Kidney (tissue), 14 donors: ENCODE data around the gene COL9A2. TPM values are rescaled to one million over a fixed set of nuclear protein-coding genes. Genes with fewer than 3 reads are reported as not detected.
"Not testable (repeated sequence)": the region's sequence is repeated elsewhere in the genome, so short reads cannot be mapped to it uniquely, and the experiment has no call there.

Source experiments
- DNase-seq, 5 donors: peaks; one replicate each; pipeline ENCODE4 v3.0.0-alpha.2; 2013 to 2020
- FAIRE-seq: peaks from 2 replicates; lab custom pipeline; 2012; peaks lifted over from hg19 to GRCh38; lab: Jason Lieb, UNC
- H3K27ac ChIP-seq, 2 donors: one replicate each; pipeline ENCODE4 v1.7.0; 2013; ENCODE audit warnings: low read depth in 2 of 2, low read length in 2 of 2, inconsistent platforms in 1 of 2
- H3K27me3 ChIP-seq: one replicate; pipeline ENCODE4 v1.7.1; 2013; ENCODE audit warnings: low read length, inconsistent platforms; ENCODE audit not compliant: control insufficient read depth, insufficient read depth
- H3K36me3 ChIP-seq, 3 donors: one replicate each; pipeline versions ENCODE4 v1.7.0 to v1.7.1; 2013; ENCODE audit warnings: low read length in 3 of 3, control low read depth in 1 of 3, inconsistent platforms in 1 of 3; ENCODE audit not compliant: insufficient read depth in 3 of 3, control insufficient read depth in 2 of 3
- H3K4me1 ChIP-seq, 3 donors: one replicate each; pipeline versions ENCODE4 v1.7.0 to v1.7.1; 2013; ENCODE audit warnings: low read length in 3 of 3, inconsistent platforms in 1 of 3, low read depth in 1 of 3; ENCODE audit not compliant: control insufficient read depth in 2 of 3, insufficient read depth in 2 of 3
- H3K4me3 ChIP-seq, 3 donors: one replicate each; pipeline versions ENCODE4 v1.7.0 to v1.8.1; 2013; ENCODE audit warnings: low read length in 3 of 3, control low read depth in 1 of 3, inconsistent platforms in 1 of 3
- H3K9ac ChIP-seq, 3 donors: one replicate each; pipeline versions ENCODE4 v1.7.0 to v1.7.1; 2013; ENCODE audit warnings: low read length in 3 of 3, control low read depth in 1 of 3, inconsistent platforms in 1 of 3
- H3K9me3 ChIP-seq, 3 donors: one replicate each; pipeline versions ENCODE4 v1.7.0 to v1.7.1; 2013; ENCODE audit warnings: low read length in 3 of 3, control low read depth in 1 of 3, inconsistent platforms in 1 of 3; ENCODE audit not compliant: control insufficient read depth in 2 of 3, insufficient read depth in 1 of 3
- CTCF ChIP-seq: IDR thresholded peaks from 3 replicates; pipeline ENCODE4 v1.5.1; 2012; ENCODE audit warnings: mild to moderate bottlenecking, moderate library complexity, borderline replicate concordance; ENCODE audit not compliant: insufficient read depth; ENCODE audit errors: extremely low read depth
- intact Hi-C: fragments of 100-400 bp; cut with DNase I; formaldehyde crosslinking; loops from one replicate; pipeline ENCODE4 v1.11.1; 2022
- polyA plus RNA-seq: library from polyadenylated mRNA; stranded (reverse); fragments of 350-450 nt; fragmentation: Illumina TruSeq; extraction: RNeasy Lipid Tissue Mini Kit (QIAGEN cat#74804); gene quantifications from one replicate; pipeline ENCODE4 v1.2.3, GENCODE V29; 2014; ENCODE audit warnings: low read depth, low replicate concordance; ENCODE audit not compliant: insufficient read depth
- total RNA-seq: library from RNA; stranded (reverse); fragmentation: NEBNext Ultra II Directional; extraction: Animal tissue kit (Norgen Biotek cat#: 25700); gene quantifications from one replicate; pipeline ENCODE4 v1.2.1, GENCODE V29; 2021
- donor health status: control.
- donor health status: control.
- donor health status: control.
- donor health status: control.
- donor health status: control.
- donor health status: DM: yes; HTN: yes; CAD: no.
- donor health status: Normal renal cell carcinoma (clear cell type).

The COL9A2 gene
- total and polyA plus RNA-seq, 2 donors from 2014 or later = 13.8 to 16.6 TPM

- Histone ChIP-seq H3K9ac (no peak overlapping the region), H3K9me3 (no peaks in the 10 kb centered on the region), H3K27me3 (no peaks in the 10 kb centered on the region), H3K4me3 (no peak overlapping the region), H3K27ac (no peak overlapping the region), H3K4me1 (no peaks in the 10 kb centered on the region), H3K36me3 (no peaks in the 10 kb centered on the region)
- TF ChIP-seq CTCF = no peak
- FAIRE-seq = no peak
- DNase-seq = no peak
- intact Hi-C loops = no loop called here
Observed at GRCh38 chr1:40351124-40351523, 34.0 kb upstream of the COL9A2 start.

- Histone ChIP-seq H3K9ac (no peak overlapping the region), H3K36me3 (no peaks in the 10 kb centered on the region), H3K4me3 (no peak overlapping the region), H3K27me3 (no peaks in the 10 kb centered on the region), H3K9me3 (no peaks in the 10 kb centered on the region), H3K27ac (no peak overlapping the region), H3K4me1 (no peaks in the 10 kb centered on the region)
- TF ChIP-seq CTCF = no peak
- no peak for DNase-seq
- intact Hi-C loops = no loop called here
- no peak for FAIRE-seq
Observed at GRCh38 chr1:40350391-40350790, 33.3 kb upstream of the COL9A2 start.

GRCh38 chr1:40344597-40344996, 27.5 kb upstream of the COL9A2 start:
- Histone ChIP-seq H3K4me3 (no peak overlapping the region), H3K4me1 (no peaks in the 10 kb centered on the region), H3K27me3 (no peaks in the 10 kb centered on the region), H3K36me3 (no peaks in the 10 kb centered on the region), H3K9ac (no peak overlapping the region), H3K27ac (no peak overlapping the region), H3K9me3 (no peaks in the 10 kb centered on the region)
- intact Hi-C loops = no loop called here
- no peak for FAIRE-seq
- no peak for DNase-seq
- TF ChIP-seq CTCF = no peak

GRCh38 chr1:40342381-40342717, 25.3 kb upstream of the COL9A2 start:
- H3K27ac ChIP-seq, H3K36me3 ChIP-seq, H3K9ac ChIP-seq, H3K9me3 ChIP-seq, intact Hi-C loops, H3K4me1 ChIP-seq, H3K27me3 ChIP-seq, FAIRE-seq, DNase-seq, H3K4me3 ChIP-seq: not testable (repeated sequence)
